ENCODE data around the gene LINGO1.
A peak's percentile ranks its signal among the peaks of the same experiment; 100 is the strongest.

The LINGO1 gene

DNA sequence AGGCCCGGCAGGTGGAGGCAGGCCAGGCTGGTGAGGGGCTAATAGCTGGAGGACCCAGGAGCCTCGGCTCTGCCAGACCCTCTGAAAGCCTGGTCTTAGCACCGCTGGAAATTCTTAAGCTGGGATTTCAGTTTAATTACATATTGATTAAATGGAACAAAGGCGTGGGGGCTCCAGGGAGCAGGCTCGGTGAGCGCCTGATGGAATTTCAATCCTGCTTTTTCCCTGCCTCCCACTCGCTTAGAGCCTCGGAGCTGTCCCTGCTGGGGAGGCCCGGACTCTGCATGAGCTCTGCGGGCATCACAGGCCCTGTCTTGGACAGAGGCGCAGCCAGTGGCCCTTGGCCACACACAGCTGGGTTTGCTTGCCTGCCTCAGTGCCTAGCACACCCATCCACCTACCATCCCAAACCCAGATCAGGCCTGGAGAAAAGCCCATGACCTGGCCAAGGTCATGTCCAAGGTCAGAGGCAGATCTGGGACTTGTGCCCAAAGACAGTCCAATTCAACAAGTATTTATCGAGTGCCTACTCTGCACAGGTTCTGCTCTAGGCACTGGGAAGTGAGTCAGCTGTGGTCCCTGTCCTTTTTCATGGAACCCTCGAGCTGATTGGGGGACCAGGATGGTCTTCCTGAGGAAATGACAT is 40.6 kb downstream of the LINGO1 start:
- no peak for DNase-seq

DNA sequence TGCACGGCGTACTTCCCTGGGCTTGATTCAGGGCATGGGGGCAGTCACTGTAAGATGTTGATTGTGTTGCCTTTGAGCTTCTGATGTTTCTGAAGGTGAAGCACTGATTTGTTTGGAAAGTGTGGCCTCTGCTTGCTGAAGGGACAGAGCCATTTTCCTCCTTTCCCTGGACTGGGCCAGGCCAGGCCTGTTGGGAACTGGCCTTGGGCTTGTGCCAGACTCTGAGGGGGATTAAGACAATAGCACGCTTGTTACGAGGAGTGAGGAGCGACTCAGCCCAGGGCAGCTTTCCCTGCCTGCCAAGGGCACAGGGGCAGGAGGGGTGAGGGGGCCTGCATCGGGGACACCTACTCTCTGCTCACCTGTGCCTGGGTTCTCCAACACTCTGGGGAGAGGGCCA is 42.9 kb downstream of the LINGO1 start:
- no peak for DNase-seq

DNA sequence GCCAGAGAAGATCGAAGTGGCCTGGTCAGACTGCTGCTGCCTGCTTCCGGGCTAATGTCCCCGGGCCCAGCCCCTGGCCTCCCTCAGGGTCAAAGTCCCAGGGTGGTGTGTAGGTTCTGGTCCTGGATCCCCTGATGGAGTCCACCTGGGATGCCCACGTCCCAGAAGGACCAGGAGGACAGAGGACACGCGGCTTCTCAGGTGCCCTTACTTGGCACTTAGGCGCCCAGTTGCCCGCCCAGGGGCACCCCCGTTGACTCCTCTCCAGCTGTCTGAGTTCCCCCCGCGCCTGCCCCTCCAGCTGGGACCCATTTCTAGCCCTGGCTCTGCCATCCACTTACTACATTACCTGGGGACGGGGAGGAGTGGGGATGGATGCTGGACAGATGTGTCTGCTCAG is 44.6 kb downstream of the LINGO1 start:
- DNase-seq = no peak

DNA sequence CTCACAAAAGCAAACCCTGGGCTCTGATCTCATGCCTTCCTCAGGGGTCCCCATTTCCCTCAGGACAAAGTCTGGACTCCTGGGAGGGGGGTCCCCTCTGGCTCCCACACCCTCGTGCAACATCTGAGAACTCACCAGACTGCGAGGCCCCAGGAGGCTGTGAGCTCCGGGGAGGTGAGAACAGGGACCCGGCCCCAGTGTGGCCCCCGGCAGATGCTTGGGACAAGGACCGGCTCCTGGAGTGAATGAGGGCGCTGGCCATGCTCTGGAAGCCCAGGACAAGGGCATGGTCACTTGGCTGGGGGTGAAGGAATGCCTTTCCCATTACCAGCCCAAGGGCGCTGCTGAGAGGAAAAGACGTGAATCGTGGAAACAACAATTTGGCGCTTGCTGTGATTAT is 48.0 kb downstream of the LINGO1 start:
- DNase-seq = no peak

DNA sequence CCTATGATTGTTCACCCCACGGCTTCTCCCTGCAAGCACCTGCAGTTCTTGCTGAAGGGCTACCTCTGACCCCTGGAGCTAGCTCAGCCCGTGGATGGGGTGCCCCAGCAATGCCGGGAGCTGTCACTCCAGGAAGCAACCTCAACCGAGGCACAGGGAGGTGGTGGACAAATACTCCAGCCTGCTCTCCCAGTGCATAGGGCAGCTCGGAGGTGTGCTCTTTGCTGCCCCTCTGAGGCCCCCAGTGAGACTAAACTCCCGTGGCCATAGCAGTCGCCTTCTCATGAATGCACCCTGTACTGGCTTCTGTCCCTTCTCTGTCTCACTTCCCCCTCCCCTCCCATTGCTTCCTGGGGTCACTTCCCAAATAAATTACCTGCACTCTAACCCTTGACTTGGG is 48.5 kb downstream of the LINGO1 start:
- peak; percentile 61 for DNase-seq

DNA sequence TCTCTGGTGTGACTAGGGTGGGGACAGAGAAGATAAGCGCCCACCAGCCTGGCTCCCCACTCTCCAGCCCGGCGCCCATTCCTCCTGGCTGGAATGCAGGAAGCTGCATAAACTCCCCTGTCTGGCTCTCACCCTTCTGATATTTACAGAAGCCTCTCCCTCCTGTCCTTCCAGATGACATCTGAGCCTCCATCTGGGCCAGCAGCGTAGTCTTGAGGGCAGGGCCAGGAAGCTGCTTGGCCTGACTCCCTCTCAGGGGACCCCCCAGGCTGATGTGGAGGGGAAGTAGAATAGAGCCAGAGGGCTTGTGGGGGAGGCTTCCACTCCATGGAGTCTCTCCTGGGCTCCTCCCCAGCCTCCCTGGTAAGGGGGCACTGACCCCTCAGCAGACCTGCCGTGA is 49.9 kb downstream of the LINGO1 start:
- DNase-seq = no peak

DNA sequence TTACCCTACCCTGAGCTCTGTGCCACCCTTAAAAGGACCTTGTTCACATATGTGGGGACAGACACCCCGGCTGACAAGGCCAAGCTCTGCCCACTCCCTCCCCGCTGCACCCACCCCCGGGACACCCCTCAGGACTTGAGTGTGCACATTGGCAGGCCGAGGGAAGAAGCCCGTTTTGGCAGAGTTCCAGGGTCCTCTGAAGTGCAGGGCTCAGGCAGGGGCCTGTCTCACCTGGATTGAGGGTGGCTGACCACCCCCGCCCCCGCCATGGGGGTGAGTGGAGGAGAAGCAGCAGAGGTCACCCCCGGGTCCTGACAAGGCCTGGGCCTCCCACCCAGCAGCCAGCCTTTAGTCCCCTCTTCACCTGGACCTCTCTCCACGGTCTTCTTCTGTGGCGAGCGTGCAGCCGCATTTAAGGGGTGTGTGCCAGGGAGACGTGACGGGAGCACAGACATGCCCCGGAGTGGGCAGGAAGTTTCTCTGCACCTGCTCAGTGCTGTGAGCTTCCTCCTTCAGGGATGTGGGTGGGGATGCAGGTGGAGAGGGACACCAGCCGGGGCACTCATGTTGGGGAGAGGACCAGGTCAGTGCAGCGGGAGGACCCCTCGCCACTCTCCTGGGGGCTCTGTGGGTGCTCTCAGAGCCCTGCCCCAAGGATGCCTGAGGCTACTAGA is 50.7 kb downstream of the LINGO1 start:
- DNase-seq = no peak

DNA sequence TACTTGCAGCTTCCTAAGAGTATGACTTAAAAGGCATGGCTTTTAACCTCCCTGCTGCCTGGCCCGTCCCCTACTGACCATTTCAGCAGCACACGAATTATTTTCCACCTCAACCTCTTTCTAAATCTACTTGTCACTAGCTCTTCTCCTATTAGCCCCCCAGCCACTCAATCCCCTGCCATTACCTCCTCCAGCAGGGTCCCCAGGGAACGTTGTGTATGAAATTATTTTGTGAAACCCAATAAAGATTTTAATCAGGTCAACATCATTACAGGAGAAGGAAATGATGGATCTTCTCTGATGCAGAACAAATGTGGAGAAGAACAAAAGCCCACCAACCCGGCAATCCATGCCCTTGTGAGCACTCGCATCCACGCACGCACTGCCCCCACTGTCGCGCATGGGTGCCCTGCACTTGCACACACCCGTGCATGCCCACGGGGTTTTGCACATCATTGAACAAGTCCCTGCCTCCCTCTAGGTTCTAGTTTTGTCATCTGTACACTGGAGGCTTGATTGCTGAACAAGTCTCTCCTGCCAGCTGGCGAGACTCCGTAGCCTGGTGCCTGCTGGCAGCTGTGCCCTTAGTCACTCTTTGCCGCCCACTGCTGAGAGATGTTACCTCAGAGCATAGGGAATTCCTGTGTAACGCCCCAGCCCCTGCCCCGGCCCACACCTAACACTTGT is 51.6 kb downstream of the LINGO1 start:
- no peak for DNase-seq

DNA sequence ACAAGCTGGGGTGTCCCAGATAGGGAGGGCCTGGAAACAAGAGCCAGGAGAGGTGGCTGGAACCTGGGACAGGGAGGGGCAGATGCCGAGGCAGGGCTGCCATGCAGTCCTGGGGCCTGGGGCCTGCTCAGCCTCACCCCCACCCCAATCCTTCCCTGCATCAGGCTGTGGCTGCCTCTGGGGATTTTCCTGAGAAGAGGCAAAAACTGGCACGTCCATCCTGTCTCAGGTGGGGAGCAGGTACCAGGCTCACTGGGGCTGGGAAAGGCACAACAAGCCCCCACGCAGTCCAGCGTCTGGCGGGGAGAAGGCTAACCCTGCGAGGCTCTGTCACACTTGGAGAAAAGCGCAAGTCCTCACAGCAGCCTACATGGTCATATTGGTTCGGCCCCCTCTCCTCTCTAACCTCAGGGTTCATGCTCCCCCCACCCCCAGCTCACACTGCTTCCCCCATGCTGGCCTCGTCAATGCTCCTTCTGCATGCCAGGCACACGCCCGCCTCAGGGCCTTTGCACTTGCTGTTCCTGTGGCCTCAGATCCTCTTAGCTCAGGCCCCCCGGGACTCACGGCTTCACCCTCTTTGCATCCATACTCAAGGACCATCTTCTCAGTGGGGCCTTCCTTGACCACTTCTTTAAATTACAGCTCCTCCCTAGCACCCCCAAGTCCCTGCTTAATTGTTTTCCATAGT is 53.1 kb downstream of the LINGO1 start:
- no peak for DNase-seq

DNA sequence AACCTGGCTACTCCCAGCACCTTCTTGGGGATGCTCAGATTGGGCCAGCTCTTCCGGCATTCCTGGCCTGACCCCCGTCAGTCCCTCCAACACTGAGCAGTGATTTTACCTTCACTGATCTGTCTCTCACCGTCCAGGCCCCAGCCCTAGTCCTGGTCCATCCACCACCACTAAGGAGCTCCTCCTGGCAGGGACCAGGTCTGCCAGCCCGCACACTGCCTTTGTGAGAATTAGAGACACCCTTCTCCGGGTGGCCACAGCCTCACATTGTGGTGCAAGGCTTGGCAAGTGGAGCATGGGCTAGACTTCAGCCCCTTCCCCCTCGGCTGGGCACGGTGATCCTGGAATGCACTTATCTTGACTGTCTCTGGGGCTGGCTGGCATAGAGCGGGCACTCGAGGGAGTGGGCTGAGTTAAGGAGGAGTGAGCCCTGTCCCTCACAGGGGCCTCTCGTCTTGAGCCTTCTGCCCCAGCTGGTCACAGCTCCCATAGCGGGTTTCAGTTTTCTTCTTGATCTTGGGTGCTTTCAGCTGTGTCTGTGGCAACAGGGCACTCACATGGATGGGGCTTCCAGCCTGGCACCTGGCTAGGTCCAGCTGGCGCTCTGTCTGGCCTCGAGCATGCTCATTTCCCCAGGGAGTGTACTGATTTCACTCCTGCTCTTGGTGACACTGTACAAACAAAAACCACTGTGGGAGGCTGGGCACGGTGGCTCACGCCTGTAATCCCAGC is 53.9 kb downstream of the LINGO1 start:
- no peak for DNase-seq

DNA sequence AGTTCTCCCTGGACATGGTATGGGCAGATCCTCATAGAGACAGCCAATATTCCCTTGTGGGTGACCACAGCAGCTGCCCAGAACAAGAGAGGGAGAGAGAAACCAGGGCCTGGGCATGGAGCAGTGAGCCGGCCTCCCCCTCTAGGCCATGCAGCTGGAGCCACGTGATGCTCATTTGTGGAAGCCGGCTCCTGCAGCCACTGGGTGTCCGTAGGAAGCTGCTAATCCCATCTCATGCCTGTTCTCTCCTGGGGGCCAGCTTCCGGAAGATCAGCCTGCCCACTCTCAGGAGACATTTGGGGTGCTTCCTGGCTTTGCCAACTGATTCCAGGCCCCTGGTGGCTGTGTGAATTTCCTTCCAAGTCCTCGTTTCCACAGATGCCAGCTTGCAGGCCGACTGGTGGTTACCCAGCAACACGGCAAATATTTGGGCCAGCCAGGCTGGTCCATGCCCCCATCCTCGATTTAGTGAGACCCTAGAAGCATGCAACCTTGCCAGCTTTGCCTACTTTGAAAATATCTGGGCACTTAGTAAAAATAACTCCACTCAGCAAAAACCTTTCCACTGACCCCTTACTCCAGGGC is 55.3 kb downstream of the LINGO1 start:
- no peak for DNase-seq

DNA sequence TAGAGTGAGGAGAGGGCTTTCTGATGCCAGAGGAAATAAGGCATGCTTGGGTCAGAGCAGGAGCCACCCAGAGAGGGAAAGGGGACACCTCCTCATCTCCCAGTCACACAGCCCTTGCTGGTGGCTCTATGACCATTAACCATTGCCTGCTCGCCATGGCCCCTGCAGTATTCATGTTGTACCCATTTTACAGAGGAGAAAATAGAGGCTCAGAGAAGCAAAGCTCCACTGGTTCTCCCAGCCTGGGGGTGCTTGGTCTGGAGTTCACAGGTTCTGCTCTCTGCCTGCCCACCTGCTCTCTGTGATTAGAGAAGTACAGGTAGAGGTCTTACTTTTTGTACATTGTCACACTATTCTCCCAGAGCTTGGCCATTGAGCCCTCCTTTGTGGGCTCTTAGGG is 56.2 kb downstream of the LINGO1 start:
- DNase-seq = no peak

DNA sequence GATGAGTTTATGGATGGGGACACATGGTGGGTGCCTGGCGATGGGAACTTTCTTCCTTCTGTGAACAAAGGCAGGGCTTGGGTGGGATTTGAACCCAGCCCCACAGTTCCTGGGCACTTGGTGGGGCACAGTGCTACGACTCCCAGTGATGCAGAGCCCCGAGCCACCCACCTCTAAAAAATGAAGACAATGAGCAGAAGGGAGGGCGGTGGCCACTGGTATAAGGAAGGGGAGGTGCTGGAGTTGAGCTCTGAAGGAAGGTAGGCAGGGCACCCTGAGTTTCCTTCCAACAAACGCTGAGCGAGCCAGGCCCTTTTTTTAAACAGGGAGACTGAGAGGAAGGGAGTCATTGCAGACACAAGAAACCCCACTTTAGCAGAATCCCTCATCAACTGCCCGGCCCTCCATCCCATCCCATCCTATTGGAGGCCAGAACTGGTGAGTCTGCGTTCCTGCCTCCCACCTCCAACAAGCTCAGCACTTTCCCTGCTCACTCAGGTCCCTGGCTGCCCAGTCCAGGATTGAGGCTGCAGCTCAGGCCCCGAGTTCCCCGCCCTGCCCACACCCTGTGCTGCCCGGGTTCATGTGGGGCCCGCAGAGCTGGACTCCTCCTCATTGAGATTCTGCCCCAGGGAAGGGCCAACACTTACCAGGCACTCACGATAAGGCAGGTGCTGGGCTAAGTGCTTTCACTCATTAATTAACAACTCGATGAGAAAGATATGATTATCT is 57.3 kb downstream of the LINGO1 start:
- no peak for DNase-seq

DNA sequence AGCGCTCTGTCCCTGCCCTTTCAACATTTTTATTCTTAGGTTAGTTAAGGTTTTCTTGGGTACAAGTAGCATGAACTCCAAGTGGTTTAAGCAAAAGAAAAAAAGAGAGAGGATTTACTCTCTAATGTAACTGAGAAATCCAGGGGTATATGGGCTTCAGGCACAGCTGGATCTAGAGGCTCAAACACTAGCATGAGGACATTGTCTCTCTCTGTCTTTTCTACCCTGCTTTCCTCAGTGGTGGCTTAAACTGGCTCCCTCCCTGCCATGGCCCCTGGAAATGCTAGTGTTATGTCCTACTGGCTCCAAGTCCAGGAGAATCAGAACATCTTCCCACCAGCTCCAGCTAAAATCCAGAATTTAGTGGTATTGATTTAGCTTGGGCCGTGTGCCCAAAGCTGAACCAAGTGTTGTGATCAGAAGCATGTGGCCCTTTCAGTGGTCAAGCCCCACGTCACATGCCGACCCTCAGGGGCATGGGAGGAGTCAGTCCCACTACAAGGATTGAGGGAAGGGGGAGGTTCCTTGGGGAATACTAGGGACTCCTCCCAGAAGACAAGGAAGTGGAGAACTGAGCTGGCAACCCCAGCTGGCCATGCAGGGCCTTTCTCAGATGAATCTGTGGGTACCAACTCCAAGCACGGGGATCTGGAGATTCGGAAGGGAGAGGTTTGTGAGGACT is 58.0 kb downstream of the LINGO1 start:
- no peak for DNase-seq

DNA sequence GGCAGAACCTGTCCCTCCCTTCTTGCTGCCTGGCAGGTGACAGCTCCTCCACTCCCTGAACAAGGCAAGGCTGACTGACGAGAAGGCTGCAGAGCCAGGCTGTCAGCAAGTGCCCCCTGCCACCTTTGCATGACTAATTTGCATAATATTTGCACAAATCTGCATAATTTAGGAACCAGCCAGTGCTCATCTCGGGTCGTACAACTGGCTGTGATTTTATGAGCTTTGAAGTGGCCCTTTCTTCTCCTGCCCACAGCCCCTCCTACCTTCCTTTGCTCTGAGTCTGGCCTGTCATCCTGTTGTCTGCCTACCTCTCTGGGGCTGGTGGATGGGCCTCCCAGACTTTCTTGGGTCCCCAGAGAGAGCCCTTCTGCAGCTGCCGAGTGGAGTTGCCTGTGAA is 58.9 kb downstream of the LINGO1 start:
- no peak for DNase-seq

DNA sequence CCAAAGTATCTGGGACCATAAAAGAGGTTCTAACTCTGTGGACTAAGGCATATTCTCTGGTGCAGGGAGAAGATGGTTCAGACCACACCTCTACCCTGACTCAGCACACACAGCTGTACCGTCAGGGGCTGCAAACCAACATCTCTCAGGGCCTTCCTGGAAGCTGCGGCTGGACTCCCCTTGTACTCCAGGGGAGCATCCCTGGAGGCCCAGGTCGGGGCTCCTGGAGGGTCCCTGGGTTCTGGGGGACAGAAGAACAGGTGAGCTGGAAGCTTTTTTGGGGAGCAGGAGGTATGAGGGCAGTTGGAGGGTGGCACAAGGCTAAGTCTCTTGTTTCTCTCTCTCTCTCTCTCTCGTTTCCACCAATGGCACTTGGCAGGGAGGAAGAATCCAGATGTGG is 60.5 kb downstream of the LINGO1 start:
- DNase-seq = no peak

DNA sequence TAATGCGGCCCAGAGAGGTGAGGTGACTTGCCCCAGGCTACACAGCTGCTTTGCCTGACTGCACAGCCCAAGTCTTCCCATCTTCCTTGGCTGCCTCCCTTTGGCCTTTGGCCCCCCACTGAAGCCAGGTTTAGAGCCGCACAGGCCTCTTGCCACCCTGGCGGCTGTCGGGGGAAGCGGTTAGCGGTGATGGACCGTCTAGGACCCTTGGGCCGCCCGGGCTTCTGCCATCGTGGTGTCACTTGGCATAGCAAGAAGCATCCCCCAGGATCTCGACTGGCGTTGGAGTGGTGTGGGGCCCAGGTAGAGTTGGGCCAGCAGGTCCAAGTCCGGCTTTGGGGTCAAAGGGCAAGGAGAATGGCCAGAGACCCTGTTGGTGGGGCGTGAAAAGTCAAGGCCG is 61.0 kb downstream of the LINGO1 start:
- DNase-seq = no peak

DNA sequence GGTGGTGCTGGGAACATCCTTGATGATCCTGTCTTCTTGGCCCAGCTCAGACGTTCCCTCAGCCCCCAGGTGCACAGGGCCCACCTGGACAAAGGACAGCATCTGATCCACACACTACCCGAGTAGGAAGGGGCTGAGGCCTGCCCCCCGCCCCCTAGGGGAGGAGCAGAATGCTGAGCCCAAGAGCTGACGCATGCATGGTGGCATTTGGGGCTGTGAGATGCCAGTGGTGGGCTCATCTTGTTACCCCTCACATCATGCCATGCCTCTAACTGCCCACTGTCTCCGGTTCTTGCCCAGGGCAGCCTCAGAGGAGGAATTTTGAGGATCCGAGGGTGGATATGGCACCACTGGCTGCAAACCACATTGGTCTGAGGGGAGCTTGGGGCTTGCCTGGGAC is 61.5 kb downstream of the LINGO1 start:
- no peak for DNase-seq

DNA sequence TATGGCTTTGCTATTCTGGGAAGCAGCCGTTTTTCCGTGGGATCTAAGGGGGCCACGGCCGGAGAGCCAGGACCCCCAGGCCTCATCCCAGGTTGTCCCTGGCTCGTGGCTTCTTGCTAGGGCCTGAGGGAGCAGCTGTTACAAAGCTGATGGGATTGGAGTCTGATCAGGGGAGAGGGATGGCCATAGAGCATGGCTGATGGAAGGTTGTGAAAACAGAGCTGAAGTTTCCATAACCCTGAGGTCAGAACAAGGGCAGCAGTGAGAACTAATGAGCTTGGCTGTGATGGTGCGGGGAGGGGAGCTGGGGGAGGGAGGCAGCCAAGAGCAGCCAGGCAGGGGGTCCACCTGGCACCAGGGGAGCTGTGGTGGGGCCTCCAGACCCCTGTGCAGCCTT is 63.0 kb downstream of the LINGO1 start:
- DNase-seq = peak; percentile 21

DNA sequence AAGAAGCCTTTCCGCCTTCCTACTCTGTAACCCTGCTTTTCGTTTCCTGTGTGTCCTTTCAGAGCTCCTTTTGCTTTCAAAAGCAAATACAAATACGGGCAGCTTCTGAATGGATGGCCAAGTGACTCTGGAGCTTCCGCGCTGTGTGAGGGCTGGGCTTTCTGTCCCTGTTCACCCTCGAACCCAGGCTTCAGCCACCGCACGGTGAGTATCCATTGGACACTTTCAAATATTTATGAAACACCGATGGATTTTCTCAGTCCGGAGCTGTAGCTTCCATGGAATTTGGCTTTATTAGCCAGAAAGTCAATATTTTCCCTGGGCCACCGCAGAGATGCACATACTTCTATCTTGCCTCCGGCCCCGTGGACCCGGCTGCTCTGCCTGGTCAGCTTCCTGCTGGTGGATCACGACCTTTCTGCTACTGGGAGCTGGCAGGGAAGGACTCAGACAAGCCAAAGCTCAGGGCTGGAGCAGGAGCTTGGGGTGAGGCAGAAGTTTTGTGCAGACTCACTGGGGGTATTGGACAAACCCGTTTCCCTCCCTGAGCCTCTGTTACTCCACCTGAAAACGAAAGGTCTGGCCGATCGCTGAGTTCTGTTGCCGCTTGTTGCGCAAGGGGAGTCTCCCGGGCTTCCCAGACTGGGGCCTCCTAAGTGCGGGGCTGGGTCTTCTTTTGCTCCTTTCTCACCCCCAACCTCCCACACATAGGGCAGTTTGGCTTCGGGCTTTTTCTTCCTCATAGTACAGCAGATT is 63.6 kb downstream of the LINGO1 start:
- peak; percentile 40 for DNase-seq
